K562 (cell line): Measurements from ENCODE around the gene IQCC. TPM values are rescaled to one million over a fixed set of nuclear protein-coding genes. Genes with fewer than 3 reads are reported as not detected.

Source experiments
- ARID1B ChIP-seq: fragments of 450-650 bp; IDR thresholded peaks from 2 replicates; pipeline ENCODE4 v1.6.1; 2016; ENCODE audit warnings: antibody characterized with exemption, mild to moderate bottlenecking, inconsistent platforms
- CBFA2T2 ChIP-seq: fragments of 450-650 bp; conservative IDR thresholded peaks from 2 replicates; pipeline ENCODE4 v1.6.1; 2017; ENCODE audit warnings: mild to moderate bottlenecking
- ETV1 ChIP-seq: fragments of 450-650 bp; conservative IDR thresholded peaks from 2 replicates; pipeline ENCODE4 v1.6.1; 2016; ENCODE audit warnings: missing genetic modification characterization, control low read depth, low read depth, missing compliant biosample characterization
- EZH2 ChIP-seq: IDR thresholded peaks from 2 replicates; pipeline ENCODE4 v1.6.1; 2012; ENCODE audit warnings: low read depth, mild to moderate bottlenecking, inconsistent platforms, low read length, borderline replicate concordance
- FOSL1 ChIP-seq: fragments of 200-800 bp; sonication (Bioruptor generic); conservative IDR thresholded peaks from 2 replicates; pipeline ENCODE4 v1.6.1; 2016; ENCODE audit warnings: missing genetic modification characterization, missing compliant biosample characterization
- FOXK1 ChIP-seq: sonication (generic); formaldehyde crosslinking; IDR thresholded peaks from 2 replicates; pipeline ENCODE4 v1.8.0; 2022; ENCODE audit warnings: missing genetic modification reagents, mild to moderate bottlenecking, borderline replicate concordance
- L3MBTL2 ChIP-seq: fragments of 450-650 bp; IDR thresholded peaks from 2 replicates; pipeline ENCODE4 v1.6.1; 2016; ENCODE audit warnings: mild to moderate bottlenecking, moderate library complexity
- MED1 ChIP-seq: sonication (generic); formaldehyde crosslinking; IDR thresholded peaks from 2 replicates; pipeline ENCODE4 v1.8.1; 2023; ENCODE audit warnings: missing genetic modification reagents, borderline replicate concordance
- NFYB ChIP-seq: IDR thresholded peaks from 2 replicates; pipeline ENCODE4 v1.6.1; 2011; ENCODE audit warnings: mild to moderate bottlenecking, moderate library complexity; ENCODE audit not compliant: insufficient read length; ENCODE audit errors: extremely low read depth
- PTRF ChIP-seq: fragments of 450-650 bp; IDR thresholded peaks from 2 replicates; pipeline ENCODE4 v1.6.1; 2016; ENCODE audit warnings: mild to moderate bottlenecking, missing genetic modification characterization, missing compliant biosample characterization
- ZFX ChIP-seq: sonication (generic); formaldehyde crosslinking; IDR thresholded peaks from 2 replicates; pipeline ENCODE4 v1.8.0; 2022; ENCODE audit warnings: mild to moderate bottlenecking, missing genetic modification reagents, moderate library complexity
- ZNF24 ChIP-seq: fragments of 450-650 bp; IDR thresholded peaks from 2 replicates; pipeline ENCODE4 v1.6.1; 2016
- ZNF253 ChIP-seq: fragments of 250-450 bp; sonication (Bioruptor Pico); conservative IDR thresholded peaks from 2 replicates; pipeline ENCODE4 v1.6.1; 2021; ENCODE audit warnings: mild to moderate bottlenecking
- polyA plus RNA-seq, 8 experiments: library from polyadenylated mRNA; depleted of rRNA in 4 of 8; stranded (reverse) in 5 of 8; unstranded in 3 of 8; fragments of >200 nt; fragmentation: Nextera tagmentation in 2 of 8; fragmentation: Illumina TruSeq in 1 of 8; extraction: Ambion mirVana in 2 of 8; extraction: Trizol in 1 of 8; gene quantifications; 2 replicates each; pipeline versions ENCODE4 v1.2.1 to v1.2.3, GENCODE V29; 2011 to 2014; ENCODE audit warnings: inconsistent platforms in 1 of 8, missing spikeins in 1 of 8
- total RNA-seq, 7 experiments: library from RNA; depleted of rRNA in 6 of 7; stranded (reverse); fragments of >200 nt in 6 of 7; fragmentation: Illumina TruSeq in 2 of 7; extraction: Trizol in 2 of 7; gene quantifications; 2 replicates each; pipeline versions ENCODE4 v1.2.1 to v1.2.3, GENCODE V29; 2011 to 2021; ENCODE audit warnings: low replicate concordance in 1 of 7
- TF ChIP-seq, protein P1 (sequence below), 2 experiments: fragments of 450-650 bp in 1 of 2; sonication (generic) in 1 of 2; formaldehyde crosslinking in 1 of 2; IDR thresholded peaks in 1 of 2; conservative IDR thresholded peaks in 1 of 2; 2 replicates each; pipeline versions ENCODE4 v1.6.1 to v1.8.1; 2016 to 2023; ENCODE audit warnings: mild to moderate bottlenecking in 2 of 2, moderate library complexity in 2 of 2, inconsistent platforms in 1 of 2, missing genetic modification reagents in 1 of 2
- TF ChIP-seq, protein P2 (sequence below): sonication (generic); formaldehyde crosslinking; IDR thresholded peaks from 2 replicates; pipeline ENCODE4 v1.8.1; 2023; ENCODE audit warnings: missing genetic modification reagents, mild to moderate bottlenecking, borderline replicate concordance
- TF ChIP-seq, protein P3 (sequence below): fragments of 250-450 bp; sonication (Bioruptor Pico); IDR thresholded peaks from 2 replicates; pipeline ENCODE4 v1.4.0; 2020

IQCC gene
- total and polyA plus RNA-seq, 9 of the 15 experiments (the other 6 are each of a cell fraction or from before 2014, with no cell fraction given) = 8.1 to 16.5 (median 10.7) TPM

DNA sequence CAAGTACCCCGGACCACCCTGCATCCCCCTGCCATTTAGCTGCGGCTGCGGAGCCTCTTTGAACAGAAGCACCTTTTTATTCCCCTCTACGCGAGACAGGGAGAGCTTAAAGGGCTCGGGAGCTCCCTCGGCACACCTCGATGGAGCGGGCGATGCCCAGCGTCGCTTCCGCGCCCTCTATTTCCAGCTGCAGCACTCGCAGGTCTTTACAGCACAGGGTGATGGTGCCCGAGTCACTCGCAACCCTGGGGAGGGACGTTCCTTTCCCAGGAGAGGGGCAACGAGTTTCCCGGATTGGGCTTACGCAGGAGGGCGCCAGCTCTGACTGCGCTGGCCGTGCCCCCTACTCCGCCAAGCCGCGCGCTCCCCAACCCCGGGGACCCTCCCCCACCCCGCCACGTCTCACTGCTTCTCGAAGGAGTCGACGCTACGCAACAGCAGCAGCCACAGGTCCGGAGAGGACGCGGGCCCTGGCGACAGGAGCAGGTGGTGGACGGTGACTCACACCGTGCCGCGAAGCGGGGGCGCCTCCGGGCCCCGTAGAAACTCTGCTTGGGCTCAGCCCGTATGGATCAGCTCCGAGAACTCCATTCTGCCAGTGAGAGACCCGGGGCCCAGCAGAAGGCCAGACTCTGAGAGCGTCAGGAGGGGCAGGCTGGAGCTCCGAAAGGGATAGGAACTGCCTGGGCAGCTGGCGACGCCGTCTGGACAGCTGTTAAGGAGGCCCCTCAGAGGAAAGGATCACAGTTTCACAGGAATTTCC is 35.7 kb downstream of the IQCC start (continued):
- TF ChIP-seq, protein P1, sequence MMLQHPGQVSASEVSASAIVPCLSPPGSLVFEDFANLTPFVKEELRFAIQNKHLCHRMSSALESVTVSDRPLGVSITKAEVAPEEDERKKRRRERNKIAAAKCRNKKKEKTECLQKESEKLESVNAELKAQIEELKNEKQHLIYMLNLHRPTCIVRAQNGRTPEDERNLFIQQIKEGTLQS (IDR thresholded peaks at IDR 0.05) = peak; percentile 89
- TF ChIP-seq, protein P1 (CRISPR knock-in tag; conservative IDR thresholded peaks at IDR 0.05) = no peak
- TF ChIP-seq CBFA2T2 (peak; percentile 33), ARID1B (peak; percentile 56), NFYB (no peak), MED1 (CRISPR knock-in tag) (no peak), ZNF253 (no peak), PTRF (tag) (no peak), ZFX (CRISPR knock-in tag) (peak; percentile 69), ZNF24 (no peak), FOSL1 (tag) (peak; percentile 48), L3MBTL2 (peak; percentile 94), ETV1 (tag) (no peak), FOXK1 (CRISPR knock-in tag) (no peak), EZH2 (no peak)
- TF ChIP-seq, protein P2, sequence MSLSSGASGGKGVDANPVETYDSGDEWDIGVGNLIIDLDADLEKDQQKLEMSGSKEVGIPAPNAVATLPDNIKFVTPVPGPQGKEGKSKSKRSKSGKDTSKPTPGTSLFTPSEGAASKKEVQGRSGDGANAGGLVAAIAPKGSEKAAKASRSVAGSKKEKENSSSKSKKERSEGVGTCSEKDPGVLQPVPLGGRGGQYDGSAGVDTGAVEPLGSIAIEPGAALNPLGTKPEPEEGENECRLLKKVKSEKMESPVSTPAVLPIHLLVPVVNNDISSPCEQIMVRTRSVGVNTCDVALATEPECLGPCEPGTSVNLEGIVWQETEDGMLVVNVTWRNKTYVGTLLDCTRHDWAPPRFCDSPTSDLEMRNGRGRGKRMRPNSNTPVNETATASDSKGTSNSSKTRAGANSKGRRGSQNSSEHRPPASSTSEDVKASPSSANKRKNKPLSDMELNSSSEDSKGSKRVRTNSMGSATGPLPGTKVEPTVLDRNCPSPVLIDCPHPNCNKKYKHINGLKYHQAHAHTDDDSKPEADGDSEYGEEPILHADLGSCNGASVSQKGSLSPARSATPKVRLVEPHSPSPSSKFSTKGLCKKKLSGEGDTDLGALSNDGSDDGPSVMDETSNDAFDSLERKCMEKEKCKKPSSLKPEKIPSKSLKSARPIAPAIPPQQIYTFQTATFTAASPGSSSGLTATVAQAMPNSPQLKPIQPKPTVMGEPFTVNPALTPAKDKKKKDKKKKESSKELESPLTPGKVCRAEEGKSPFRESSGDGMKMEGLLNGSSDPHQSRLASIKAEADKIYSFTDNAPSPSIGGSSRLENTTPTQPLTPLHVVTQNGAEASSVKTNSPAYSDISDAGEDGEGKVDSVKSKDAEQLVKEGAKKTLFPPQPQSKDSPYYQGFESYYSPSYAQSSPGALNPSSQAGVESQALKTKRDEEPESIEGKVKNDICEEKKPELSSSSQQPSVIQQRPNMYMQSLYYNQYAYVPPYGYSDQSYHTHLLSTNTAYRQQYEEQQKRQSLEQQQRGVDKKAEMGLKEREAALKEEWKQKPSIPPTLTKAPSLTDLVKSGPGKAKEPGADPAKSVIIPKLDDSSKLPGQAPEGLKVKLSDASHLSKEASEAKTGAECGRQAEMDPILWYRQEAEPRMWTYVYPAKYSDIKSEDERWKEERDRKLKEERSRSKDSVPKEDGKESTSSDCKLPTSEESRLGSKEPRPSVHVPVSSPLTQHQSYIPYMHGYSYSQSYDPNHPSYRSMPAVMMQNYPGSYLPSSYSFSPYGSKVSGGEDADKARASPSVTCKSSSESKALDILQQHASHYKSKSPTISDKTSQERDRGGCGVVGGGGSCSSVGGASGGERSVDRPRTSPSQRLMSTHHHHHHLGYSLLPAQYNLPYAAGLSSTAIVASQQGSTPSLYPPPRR (CRISPR knock-in tag) = no peak
- TF ChIP-seq, protein P3, sequence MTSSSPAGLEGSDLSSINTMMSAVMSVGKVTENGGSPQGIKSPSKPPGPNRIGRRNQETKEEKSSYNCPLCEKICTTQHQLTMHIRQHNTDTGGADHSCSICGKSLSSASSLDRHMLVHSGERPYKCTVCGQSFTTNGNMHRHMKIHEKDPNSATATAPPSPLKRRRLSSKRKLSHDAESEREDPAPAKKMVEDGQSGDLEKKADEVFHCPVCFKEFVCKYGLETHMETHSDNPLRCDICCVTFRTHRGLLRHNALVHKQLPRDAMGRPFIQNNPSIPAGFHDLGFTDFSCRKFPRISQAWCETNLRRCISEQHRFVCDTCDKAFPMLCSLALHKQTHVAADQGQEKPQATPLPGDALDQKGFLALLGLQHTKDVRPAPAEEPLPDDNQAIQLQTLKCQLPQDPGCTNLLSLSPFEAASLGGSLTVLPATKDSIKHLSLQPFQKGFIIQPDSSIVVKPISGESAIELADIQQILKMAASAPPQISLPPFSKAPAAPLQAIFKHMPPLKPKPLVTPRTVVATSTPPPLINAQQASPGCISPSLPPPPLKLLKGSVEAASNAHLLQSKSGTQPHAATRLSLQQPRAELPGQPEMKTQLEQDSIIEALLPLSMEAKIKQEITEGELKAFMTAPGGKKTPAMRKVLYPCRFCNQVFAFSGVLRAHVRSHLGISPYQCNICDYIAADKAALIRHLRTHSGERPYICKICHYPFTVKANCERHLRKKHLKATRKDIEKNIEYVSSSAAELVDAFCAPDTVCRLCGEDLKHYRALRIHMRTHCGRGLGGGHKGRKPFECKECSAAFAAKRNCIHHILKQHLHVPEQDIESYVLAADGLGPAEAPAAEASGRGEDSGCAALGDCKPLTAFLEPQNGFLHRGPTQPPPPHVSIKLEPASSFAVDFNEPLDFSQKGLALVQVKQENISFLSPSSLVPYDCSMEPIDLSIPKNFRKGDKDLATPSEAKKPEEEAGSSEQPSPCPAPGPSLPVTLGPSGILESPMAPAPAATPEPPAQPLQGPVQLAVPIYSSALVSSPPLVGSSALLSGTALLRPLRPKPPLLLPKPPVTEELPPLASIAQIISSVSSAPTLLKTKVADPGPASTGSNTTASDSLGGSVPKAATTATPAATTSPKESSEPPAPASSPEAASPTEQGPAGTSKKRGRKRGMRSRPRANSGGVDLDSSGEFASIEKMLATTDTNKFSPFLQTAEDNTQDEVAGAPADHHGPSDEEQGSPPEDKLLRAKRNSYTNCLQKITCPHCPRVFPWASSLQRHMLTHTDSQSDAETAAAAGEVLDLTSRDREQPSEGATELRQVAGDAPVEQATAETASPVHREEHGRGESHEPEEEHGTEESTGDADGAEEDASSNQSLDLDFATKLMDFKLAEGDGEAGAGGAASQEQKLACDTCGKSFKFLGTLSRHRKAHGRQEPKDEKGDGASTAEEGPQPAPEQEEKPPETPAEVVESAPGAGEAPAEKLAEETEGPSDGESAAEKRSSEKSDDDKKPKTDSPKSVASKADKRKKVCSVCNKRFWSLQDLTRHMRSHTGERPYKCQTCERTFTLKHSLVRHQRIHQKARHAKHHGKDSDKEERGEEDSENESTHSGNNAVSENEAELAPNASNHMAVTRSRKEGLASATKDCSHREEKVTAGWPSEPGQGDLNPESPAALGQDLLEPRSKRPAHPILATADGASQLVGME = no peak
